Measurements from ENCODE around the gene DOCK10.

The DOCK10 gene

DNA sequence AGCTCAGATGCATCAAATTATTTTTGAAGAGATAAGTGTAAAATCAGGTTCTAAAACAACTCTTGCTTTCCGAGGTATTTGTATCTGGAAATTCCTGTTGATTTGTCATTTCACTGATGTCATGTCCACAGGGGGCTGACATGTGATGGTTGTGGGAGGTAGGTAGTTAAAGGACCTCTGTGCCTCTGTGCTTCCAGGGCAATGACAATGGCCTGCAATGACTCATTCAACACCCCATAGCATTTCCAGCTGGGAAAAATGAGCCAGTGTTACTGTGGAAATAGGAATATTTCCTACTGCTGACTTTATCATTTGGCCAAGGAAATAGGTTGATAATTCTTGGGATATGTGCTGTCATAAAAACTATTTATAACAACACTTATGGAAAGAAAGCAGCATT lies 239.9 kb downstream of the DOCK10 start:
- H3K27ac ChIP-seq = no peak overlapping the region

GRCh38 chr2:224801360-224801759 lies 240.9 kb downstream of the DOCK10 start:
- peaks cover 24% of the 10 kb centered on the region for H3K36me3 ChIP-seq
- TF ChIP-seq, protein P1, sequence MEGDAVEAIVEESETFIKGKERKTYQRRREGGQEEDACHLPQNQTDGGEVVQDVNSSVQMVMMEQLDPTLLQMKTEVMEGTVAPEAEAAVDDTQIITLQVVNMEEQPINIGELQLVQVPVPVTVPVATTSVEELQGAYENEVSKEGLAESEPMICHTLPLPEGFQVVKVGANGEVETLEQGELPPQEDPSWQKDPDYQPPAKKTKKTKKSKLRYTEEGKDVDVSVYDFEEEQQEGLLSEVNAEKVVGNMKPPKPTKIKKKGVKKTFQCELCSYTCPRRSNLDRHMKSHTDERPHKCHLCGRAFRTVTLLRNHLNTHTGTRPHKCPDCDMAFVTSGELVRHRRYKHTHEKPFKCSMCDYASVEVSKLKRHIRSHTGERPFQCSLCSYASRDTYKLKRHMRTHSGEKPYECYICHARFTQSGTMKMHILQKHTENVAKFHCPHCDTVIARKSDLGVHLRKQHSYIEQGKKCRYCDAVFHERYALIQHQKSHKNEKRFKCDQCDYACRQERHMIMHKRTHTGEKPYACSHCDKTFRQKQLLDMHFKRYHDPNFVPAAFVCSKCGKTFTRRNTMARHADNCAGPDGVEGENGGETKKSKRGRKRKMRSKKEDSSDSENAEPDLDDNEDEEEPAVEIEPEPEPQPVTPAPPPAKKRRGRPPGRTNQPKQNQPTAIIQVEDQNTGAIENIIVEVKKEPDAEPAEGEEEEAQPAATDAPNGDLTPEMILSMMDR (IDR thresholded peaks at IDR 0.05) = no peak

More for the DNA sequence above, 239.9 kb downstream of the DOCK10 start:
- Histone ChIP-seq H3K27me3 (no peaks in the 10 kb centered on the region), H3K4me3 (ENCODE audit: low read depth in 1 of 2, low read length in 1 of 2) (no peak overlapping the region), H3K4me1 (ENCODE audit: control insufficient read depth in 1 of 2, insufficient read depth in 1 of 2, low read depth in 1 of 2, low read length in 1 of 2) (no peaks in the 10 kb centered on the region), H3K36me3 (peaks cover 17% of the 10 kb centered on the region), H3K9me3 (no peaks in the 10 kb centered on the region)
- TF ChIP-seq, protein P1 (IDR thresholded peaks at IDR 0.05) = no peak

DNA sequence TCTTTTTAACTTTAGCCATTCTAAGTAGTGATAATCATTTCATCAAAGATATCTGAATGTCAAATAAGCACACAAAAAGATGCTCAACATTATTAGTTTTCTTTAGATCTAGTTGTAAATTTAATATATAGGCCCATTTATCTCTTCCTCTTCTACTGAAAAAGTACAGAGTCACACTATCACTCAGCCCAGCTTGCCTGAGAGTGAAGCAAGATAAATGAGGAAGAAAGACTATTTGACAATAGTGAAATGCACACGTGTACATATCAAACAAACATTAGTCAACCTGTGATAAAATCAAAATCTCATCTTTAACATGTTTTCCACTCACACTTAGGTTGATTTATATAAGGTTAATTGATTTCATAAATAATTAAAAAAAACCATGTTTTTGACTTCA lies 242.6 kb downstream of the DOCK10 start:
- Histone ChIP-seq H3K36me3 (peaks cover 27% of the 10 kb centered on the region), H3K4me1 (ENCODE audit: control insufficient read depth in 1 of 2, insufficient read depth in 1 of 2, low read depth in 1 of 2, low read length in 1 of 2) (no peaks in the 10 kb centered on the region), H3K27ac (no peak overlapping the region), H3K27me3 (no peaks in the 10 kb centered on the region), H3K4me3 (ENCODE audit: low read depth in 1 of 2, low read length in 1 of 2) (no peak overlapping the region), H3K9me3 (no peaks in the 10 kb centered on the region)
- TF ChIP-seq, protein P1 (IDR thresholded peaks at IDR 0.05) = no peak

More at GRCh38 chr2:224801360-224801759, 240.9 kb downstream of the DOCK10 start:
- no peaks in the 10 kb centered on the region for H3K9me3 ChIP-seq
- no peak overlapping the region for H3K27ac ChIP-seq
- H3K27me3 ChIP-seq = no peaks in the 10 kb centered on the region
- H3K4me3 ChIP-seq (ENCODE audit: low read depth in 1 of 2, low read length in 1 of 2) = no peak overlapping the region
- no peaks in the 10 kb centered on the region for H3K4me1 ChIP-seq (ENCODE audit: control insufficient read depth in 1 of 2, insufficient read depth in 1 of 2, low read depth in 1 of 2, low read length in 1 of 2)

- no peak overlapping the region for H3K4me3 ChIP-seq (ENCODE audit: low read depth in 1 of 2, low read length in 1 of 2)
- TF ChIP-seq, protein P1 (IDR thresholded peaks at IDR 0.05) = no peak
- no peaks in the 10 kb centered on the region for H3K9me3 ChIP-seq
- H3K27me3 ChIP-seq = no peaks in the 10 kb centered on the region
- H3K36me3 ChIP-seq = peaks cover 33% of the 10 kb centered on the region
- no peaks in the 10 kb centered on the region for H3K4me1 ChIP-seq (ENCODE audit: control insufficient read depth in 1 of 2, insufficient read depth in 1 of 2, low read depth in 1 of 2, low read length in 1 of 2)
- no peak overlapping the region for H3K27ac ChIP-seq
Observed at GRCh38 chr2:224798180-224798579, 244.1 kb downstream of the DOCK10 start.

DNA sequence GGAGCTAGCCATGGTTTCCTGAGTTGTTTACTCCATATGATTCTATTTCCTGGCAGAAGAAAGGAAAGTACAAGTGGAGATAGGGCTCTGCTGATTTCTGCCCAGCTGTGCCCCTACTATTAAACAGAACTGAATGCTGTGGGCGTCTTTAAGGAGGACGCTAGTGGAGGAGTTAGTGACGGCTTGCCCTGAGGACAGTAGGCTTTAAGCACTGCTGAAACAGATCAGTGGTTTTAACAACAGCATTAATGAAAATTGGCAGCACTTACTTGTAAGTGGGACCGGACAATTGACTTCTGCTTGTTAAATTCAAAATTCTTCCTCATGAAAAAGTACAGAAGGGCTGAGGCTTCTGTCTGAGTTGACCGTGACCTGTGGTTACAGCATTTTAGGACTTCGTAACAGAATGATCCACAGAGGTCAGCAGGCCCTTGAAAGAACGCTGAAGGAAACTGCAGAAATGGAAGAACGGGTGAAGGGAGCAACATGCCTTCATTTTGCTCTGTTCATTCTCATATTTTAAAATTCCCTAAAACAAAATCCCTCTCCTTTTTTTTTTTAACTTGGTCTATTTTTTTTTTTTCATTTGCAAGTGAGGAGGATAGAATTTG lies 245.5 kb downstream of the DOCK10 start:
- Histone ChIP-seq H3K9me3 (no peaks in the 10 kb centered on the region), H3K27ac (no peak overlapping the region), H3K4me1 (ENCODE audit: control insufficient read depth in 1 of 2, insufficient read depth in 1 of 2, low read depth in 1 of 2, low read length in 1 of 2) (no peaks in the 10 kb centered on the region), H3K4me3 (ENCODE audit: low read depth in 1 of 2, low read length in 1 of 2) (no peak overlapping the region), H3K36me3 (peaks cover 28% of the 10 kb centered on the region), H3K27me3 (no peaks in the 10 kb centered on the region)
- TF ChIP-seq, protein P1 (IDR thresholded peaks at IDR 0.05) = no peak

All from neutrophil (primary cell).